ENCODE results near the gene VPS37B.
"Not testable (repeated sequence)": the region's sequence is repeated elsewhere in the genome, so short reads cannot be mapped to it uniquely, and the experiment has no call there.

The VPS37B gene

GRCh38 chr12:122895704-122896636 lies at the start of gene VPS37B:
TSS of gene VPS37B (minus strand) at chr12:122896124. CDS start at chr12:122896062, 62 bp downstream.
- DNase-seq = peak; percentile 74

- no peak for DNase-seq
Measured at GRCh38 chr12:122944605-122945592, 49.0 kb upstream of the VPS37B start.

GRCh38 chr12:122943196-122943595 lies 47.3 kb upstream of the VPS37B start:
- no peak for DNase-seq

GRCh38 chr12:122942637-122943036 lies 46.7 kb upstream of the VPS37B start:
- DNase-seq = no peak

- not testable (repeated sequence) for DNase-seq
Measured at GRCh38 chr12:122941351-122941750, 45.4 kb upstream of the VPS37B start.

- DNase-seq = no peak
Measured at GRCh38 chr12:122939125-122939524, 43.2 kb upstream of the VPS37B start.

- DNase-seq = no peak
Measured at GRCh38 chr12:122937622-122938091, 41.7 kb upstream of the VPS37B start.

- no peak for DNase-seq
Measured at GRCh38 chr12:122935318-122935717, 39.4 kb upstream of the VPS37B start.

GRCh38 chr12:122934722-122935121 lies 38.8 kb upstream of the VPS37B start:
- DNase-seq = no peak

- no peak for DNase-seq
Measured at GRCh38 chr12:122932207-122932606, 36.3 kb upstream of the VPS37B start.

- DNase-seq = no peak
Measured at GRCh38 chr12:122929812-122930211, 33.9 kb upstream of the VPS37B start.

- DNase-seq = no peak
Measured at GRCh38 chr12:122929148-122929538, 33.2 kb upstream of the VPS37B start.

GRCh38 chr12:122928404-122929147 lies 32.7 kb upstream of the VPS37B start:
- DNase-seq = no peak

GRCh38 chr12:122927756-122928403 lies 32.0 kb upstream of the VPS37B start:
- no peak for DNase-seq

GRCh38 chr12:122921917-122922316 lies 26.0 kb upstream of the VPS37B start:
- peak; percentile 50 for DNase-seq

- no peak for DNase-seq
Measured at GRCh38 chr12:122920687-122921086, 24.8 kb upstream of the VPS37B start.

GRCh38 chr12:122918827-122919226 lies 22.9 kb upstream of the VPS37B start:
- no peak for DNase-seq

GRCh38 chr12:122917507-122918121 lies 21.7 kb upstream of the VPS37B start:
- DNase-seq = no peak

- peak; percentile 58 for DNase-seq
Measured at GRCh38 chr12:122909442-122910288, 13.7 kb upstream of the VPS37B start.

GRCh38 chr12:122908915-122909314 lies 13.0 kb upstream of the VPS37B start:
- no peak for DNase-seq

All from NCI-H2029 (cell line).